NCI-H1092 treated with DMSO at 0.1 percent for 48 hours (cell line): ENCODE results near the gene SART3.
"Not testable (repeated sequence)": the region's sequence is repeated elsewhere in the genome, so short reads cannot be mapped to it uniquely, and the experiment has no call there.

Experiments
- DNase-seq: peaks from one replicate; lab custom pipeline; 2025; lab: John Stamatoyannopoulos, UW

Gene SART3

GRCh38 chr12:108580531-108580930 lies 19.6 kb upstream of the SART3 start:
- no peak for DNase-seq

GRCh38 chr12:108578813-108579212 lies 17.8 kb upstream of the SART3 start:
- DNase-seq, result no peak

GRCh38 chr12:108578264-108578663 lies 17.3 kb upstream of the SART3 start:
- DNase-seq, result no peak

GRCh38 chr12:108577458-108577857 lies 16.5 kb upstream of the SART3 start:
- DNase-seq, result no peak

- DNase-seq, result no peak
These were observed 15.8 kb upstream of the SART3 start for GRCh38 chr12:108576660-108577234.

- DNase-seq, result no peak
These were observed 14.4 kb upstream of the SART3 start for GRCh38 chr12:108575199-108575912.

- DNase-seq, result not testable (repeated sequence)
These were observed 13.3 kb upstream of the SART3 start for GRCh38 chr12:108574276-108574675.

GRCh38 chr12:108573317-108573716 lies 12.3 kb upstream of the SART3 start:
- no peak for DNase-seq

GRCh38 chr12:108572166-108572790 lies 11.3 kb upstream of the SART3 start:
- no peak for DNase-seq

- no peak for DNase-seq
These were observed 10.7 kb upstream of the SART3 start for GRCh38 chr12:108571609-108572165.

GRCh38 chr12:108570743-108571608 lies 10.0 kb upstream of the SART3 start:
- DNase-seq, result peak; percentile 5

GRCh38 chr12:108568338-108569154 lies 7.6 kb upstream of the SART3 start:
- peak; percentile 43 for DNase-seq

GRCh38 chr12:108567406-108568337 lies 6.7 kb upstream of the SART3 start:
- DNase-seq, result no peak

GRCh38 chr12:108566452-108566851 lies 5.5 kb upstream of the SART3 start:
- DNase-seq, result no peak

GRCh38 chr12:108565976-108566375 lies 5.0 kb upstream of the SART3 start:
- DNase-seq, result peak; percentile 84

GRCh38 chr12:108565146-108565545 lies 4.2 kb upstream of the SART3 start:
- DNase-seq, result no peak

GRCh38 chr12:108564724-108565123 lies 3.8 kb upstream of the SART3 start:
- peak; percentile 5 for DNase-seq

GRCh38 chr12:108563804-108564151 lies 2.8 kb upstream of the SART3 start:
- DNase-seq, result no peak

GRCh38 chr12:108563136-108563803 lies 2.3 kb upstream of the SART3 start:
- DNase-seq, result peak; percentile 46
